ENCODE measurements around the gene SYPL1. TPM values are rescaled to one million over a fixed set of nuclear protein-coding genes. Genes with fewer than 3 reads are reported as not detected.

The SYPL1 gene
- total RNA-seq, 2 donors from 2014 or later, result 87.9 to 132 TPM

GRCh38 chr7:106063024-106063423 is 49.1 kb downstream of the SYPL1 start:
- Histone ChIP-seq H3K4me3 (no peak overlapping the region), H3K9me3 (no peaks in the 10 kb centered on the region), H3K36me3 (no peaks in the 10 kb centered on the region), H3K27me3 (replicated peaks; ENCODE audit: insufficient read depth) (no peaks in the 10 kb centered on the region), H3K4me1 (replicated peaks) (peaks cover 20% of the 10 kb centered on the region), H3K27ac (no peak overlapping the region)
- DNase-seq (ENCODE audit: low spot score), result no peak
- no peak for TF ChIP-seq POLR2A (IDR thresholded peaks at IDR 0.05)
- no peak for TF ChIP-seq POLR2AphosphoS5 (IDR thresholded peaks at IDR 0.05)
- TF ChIP-seq CTCF (IDR thresholded peaks at IDR 0.05), result no peak
- intact Hi-C loops (cut with DNase I), result loop anchor here (10.0 kb wide), 1 partner anchor 402 kb away; no protein-coding TSS in a partner anchor
- WGBS, result 71% methylated on average over 6 of the region's 6 CpGs

- no peaks in the 10 kb centered on the region for H3K9me3 ChIP-seq
- WGBS, result 68% methylated on average over 2 of the region's 2 CpGs
- TF ChIP-seq POLR2A (IDR thresholded peaks at IDR 0.05) (no peak), CTCF (IDR thresholded peaks at IDR 0.05) (no peak), POLR2AphosphoS5 (IDR thresholded peaks at IDR 0.05) (no peak)
- DNase-seq (ENCODE audit: low spot score), result no peak
- no peak overlapping the region for H3K27ac ChIP-seq
- intact Hi-C loops (cut with DNase I), result loop anchor here (10.0 kb wide), 1 partner anchor 402 kb away; no protein-coding TSS in a partner anchor
- H3K36me3 ChIP-seq, result no peaks in the 10 kb centered on the region
- no peaks in the 10 kb centered on the region for H3K27me3 ChIP-seq (replicated peaks; ENCODE audit: insufficient read depth)
- H3K4me1 ChIP-seq (replicated peaks), result peaks cover 22% of the 10 kb centered on the region
- no peak overlapping the region for H3K4me3 ChIP-seq
These were observed 49.6 kb downstream of the SYPL1 start for GRCh38 chr7:106062521-106062931.

GRCh38 chr7:106062006-106062405 is 50.1 kb downstream of the SYPL1 start:
- Histone ChIP-seq H3K4me3 (no peak overlapping the region), H3K27me3 (replicated peaks; ENCODE audit: insufficient read depth) (no peaks in the 10 kb centered on the region), H3K4me1 (replicated peaks) (peaks cover 22% of the 10 kb centered on the region), H3K36me3 (no peaks in the 10 kb centered on the region), H3K9me3 (no peaks in the 10 kb centered on the region), H3K27ac (no peak overlapping the region)
- TF ChIP-seq POLR2AphosphoS5 (IDR thresholded peaks at IDR 0.05), result no peak
- TF ChIP-seq POLR2A (IDR thresholded peaks at IDR 0.05), result no peak
- TF ChIP-seq CTCF (IDR thresholded peaks at IDR 0.05), result no peak
- intact Hi-C loops (cut with DNase I), result loop anchor here (10.0 kb wide), 1 partner anchor 403 kb away; no protein-coding TSS in a partner anchor
- 94% methylated on average over 7 of the region's 7 CpGs for WGBS
- no peak for DNase-seq (ENCODE audit: low spot score)

- Histone ChIP-seq H3K36me3 (no peaks in the 10 kb centered on the region), H3K9me3 (no peaks in the 10 kb centered on the region), H3K27me3 (replicated peaks; ENCODE audit: insufficient read depth) (no peaks in the 10 kb centered on the region), H3K4me1 (replicated peaks) (peaks cover 22% of the 10 kb centered on the region), H3K27ac (no peak overlapping the region), H3K4me3 (no peak overlapping the region)
- 95% methylated on average over 9 of the region's 9 CpGs for WGBS
- DNase-seq (ENCODE audit: low spot score), result no peak
- intact Hi-C loops (cut with DNase I), result loop anchor here (10.0 kb wide), 1 partner anchor 403 kb away; no protein-coding TSS in a partner anchor
- TF ChIP-seq POLR2A (IDR thresholded peaks at IDR 0.05), result no peak
- TF ChIP-seq POLR2AphosphoS5 (IDR thresholded peaks at IDR 0.05), result no peak
- no peak for TF ChIP-seq CTCF (IDR thresholded peaks at IDR 0.05)
These were observed 50.7 kb downstream of the SYPL1 start for GRCh38 chr7:106061301-106061979.

All from prostate gland (tissue), 2 donors.